Measurements from ENCODE around the gene PRKCA.

GRCh38 chr17:66369830-66370229, 67.4 kb downstream of the PRKCA start:
- no peak for TF ChIP-seq FOXM1 (IDR thresholded peaks at IDR 0.05; ENCODE audit: low read depth)
- TF ChIP-seq FOXM1 (CRISPR knock-in tag; IDR thresholded peaks at IDR 0.05; ENCODE audit: low read depth) = no peak
- TF ChIP-seq SMAD2 (IDR thresholded peaks at IDR 0.05; ENCODE audit: low read depth, low read length) = no peak
- no peak for TF ChIP-seq CLOCK (CRISPR knock-in tag; IDR thresholded peaks at IDR 0.05; ENCODE audit: borderline replicate concordance)
- no peak for TF ChIP-seq ATF3 (IDR thresholded peaks at IDR 0.05)
- no peak for TF ChIP-seq ATF3 (CRISPR knock-in tag; conservative IDR thresholded peaks at IDR 0.05)
- no peak for TF ChIP-seq PRDM10 (IDR thresholded peaks at IDR 0.05; ENCODE audit: partially characterized antibody)
- no peak for TF ChIP-seq POLR2AphosphoS5 (IDR thresholded peaks at IDR 0.05; ENCODE audit: control insufficient read depth, insufficient read depth, low read depth, low read length)
- TF ChIP-seq NELFE (IDR thresholded peaks at IDR 0.05; ENCODE audit: insufficient read depth, insufficient read length) = no peak
- TF ChIP-seq RAD21 (CRISPR knock-in tag; conservative IDR thresholded peaks at IDR 0.05 in 1 of 2, IDR thresholded peaks at IDR 0.05 in 1 of 2) = no peak
- no peak for TF ChIP-seq ELK1 (CRISPR knock-in tag; IDR thresholded peaks at IDR 0.05)
- no peak for TF ChIP-seq CTCF (IDR thresholded peaks at IDR 0.05 in 2 of 3, conservative IDR thresholded peaks at IDR 0.05 in 1 of 3; ENCODE audit: insufficient read depth in 2 of 3, low read depth in 1 of 3, low read length in 3 of 3)
- no peak for TF ChIP-seq ZZZ3 (IDR thresholded peaks at IDR 0.05)

Data from K562 (cell line).